Hepatocyte (in vitro differentiated cells): ENCODE data around the gene SMARCA2. TPM values are rescaled to one million over a fixed set of nuclear protein-coding genes. Genes with fewer than 3 reads are reported as not detected.

Source experiments
- DNase-seq: peaks from one replicate; pipeline ENCODE4 v3.0.0-alpha.2; 2016; ENCODE audit warnings: low spot score
- H2AFZ ChIP-seq: fragments of 200-600 bp; sonication (generic); 2 replicates; pipeline ENCODE4 v1.6.0; 2016; ENCODE audit warnings: antibody characterized with exemption, mild to moderate bottlenecking
- H3K27ac ChIP-seq: fragments of 200-600 bp; sonication (generic); 2 replicates; pipeline ENCODE4 v1.5.1; 2016; ENCODE audit warnings: mild to moderate bottlenecking
- H3K27me3 ChIP-seq: fragments of 200-600 bp; sonication (generic); 2 replicates; pipeline ENCODE4 v1.6.1; 2016
- H3K36me3 ChIP-seq: fragments of 200-600 bp; sonication (generic); replicated peaks from 2 replicates; pipeline ENCODE4 v1.5.1; 2016; ENCODE audit warnings: low read depth; ENCODE audit not compliant: insufficient read depth
- H3K4me1 ChIP-seq: fragments of 200-600 bp; sonication (generic); 2 replicates; pipeline ENCODE4 v1.5.1; 2016; ENCODE audit warnings: mild to moderate bottlenecking, moderate library complexity; ENCODE audit not compliant: insufficient read depth
- H3K4me2 ChIP-seq: fragments of 200-600 bp; sonication (generic); 2 replicates; pipeline ENCODE4 v1.6.0; 2016
- H3K4me3 ChIP-seq: fragments of 200-600 bp; sonication (generic); 2 replicates; pipeline ENCODE4 v1.5.1; 2016; ENCODE audit warnings: mild to moderate bottlenecking
- H3K79me2 ChIP-seq: fragments of 200-600 bp; sonication (generic); 2 replicates; pipeline ENCODE4 v1.6.0; 2017; ENCODE audit warnings: mild to moderate bottlenecking
- H3K9me2 ChIP-seq: fragments of 200-600 bp; sonication (generic); replicated peaks from 2 replicates; pipeline ENCODE4 v1.6.0; 2017; ENCODE audit warnings: mild to moderate bottlenecking; ENCODE audit not compliant: insufficient read depth
- H3K9me3 ChIP-seq: fragments of 200-600 bp; sonication (generic); 2 replicates; pipeline ENCODE4 v1.5.1; 2016; ENCODE audit warnings: low read depth, mild to moderate bottlenecking
- H4K20me1 ChIP-seq: fragments of 200-600 bp; sonication (generic); 2 replicates; pipeline ENCODE4 v1.6.0; 2016; ENCODE audit warnings: mild to moderate bottlenecking; ENCODE audit not compliant: insufficient read depth, poor library complexity, severe bottlenecking
- EZH2 ChIP-seq: fragments of 200-600 bp; sonication (generic); IDR thresholded peaks from 2 replicates; pipeline ENCODE4 v1.6.1; 2016; ENCODE audit warnings: antibody characterized with exemption, mild to moderate bottlenecking, borderline replicate concordance
- EZH2phosphoT487 ChIP-seq: fragments of 200-600 bp; sonication (generic); IDR thresholded peaks from one replicate; pipeline ENCODE4 v1.6.1; 2018; ENCODE audit warnings: antibody characterized with exemption, mild to moderate bottlenecking, low read depth, moderate library complexity; ENCODE audit not compliant: unreplicated experiment, severe bottlenecking
- WGBS: methylation state at CpG from one replicate; pipeline ENCODE4 v1.1.6; 2016; ENCODE audit warnings: low lambda C conversion rate; ENCODE audit errors: missing lambda C conversion rate; 5-methylcytosine and 5-hydroxymethylcytosine counted together
- polyA plus RNA-seq: library from polyadenylated mRNA; unstranded; fragments of >200 nt; fragmentation: Nextera tagmentation; extraction: Ambion mirVana; gene quantifications from 2 replicates; pipeline ENCODE4 v1.2.1, GENCODE V29; 2016
- total RNA-seq: library from RNA; depleted of rRNA; stranded (reverse); fragments of >200 nt; gene quantifications from 2 replicates; pipeline ENCODE4 v1.2.3, GENCODE V29; 2014
- TF ChIP-seq, protein P1 (sequence below): fragments of 200-600 bp; sonication (generic); IDR thresholded peaks from 2 replicates; pipeline ENCODE4 v1.5.1; 2016; ENCODE audit warnings: antibody characterized with exemption, mild to moderate bottlenecking; ENCODE audit not compliant: poor library complexity

SMARCA2 gene
- total and polyA plus RNA-seq, 2 experiments from 2014 or later: 39.9 to 65.3 TPM

DNA sequence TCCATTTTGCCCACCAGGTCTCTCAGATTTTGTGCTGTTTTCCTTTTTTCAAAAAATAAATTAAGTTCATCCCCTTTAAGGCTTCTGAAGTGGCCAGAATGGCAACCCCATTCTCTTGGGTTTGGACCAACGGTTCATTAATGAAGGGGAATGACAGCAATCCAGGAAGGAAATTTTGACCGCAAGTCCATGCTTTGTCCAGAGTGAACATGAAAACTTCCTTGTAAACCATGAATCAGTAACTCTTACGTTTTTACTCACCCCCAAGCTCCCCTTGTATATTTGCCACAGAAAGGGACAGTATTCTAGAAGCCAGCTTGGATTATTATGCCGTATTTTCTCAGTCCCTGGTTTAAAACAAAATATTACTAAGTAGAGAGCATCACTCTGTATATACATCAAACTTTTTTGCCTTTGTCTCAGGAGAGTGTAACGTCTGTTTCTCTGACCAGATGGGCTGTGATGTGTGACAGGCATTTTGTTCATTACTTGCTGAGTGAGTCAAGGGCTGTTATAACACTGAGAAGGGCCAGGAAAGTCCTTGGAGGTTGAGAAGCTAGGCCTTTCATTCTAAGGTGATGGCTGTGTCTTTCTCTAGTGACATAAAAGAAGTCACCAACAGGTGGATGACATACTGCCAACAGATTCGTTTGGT is 148.2 kb downstream of the SMARCA2 start:
- WGBS: 85% methylated on average over 6 of the region's 6 CpGs
- no peaks in the 10 kb centered on the region for H3K27me3 ChIP-seq
- H3K4me2 ChIP-seq: no peak overlapping the region

DNA sequence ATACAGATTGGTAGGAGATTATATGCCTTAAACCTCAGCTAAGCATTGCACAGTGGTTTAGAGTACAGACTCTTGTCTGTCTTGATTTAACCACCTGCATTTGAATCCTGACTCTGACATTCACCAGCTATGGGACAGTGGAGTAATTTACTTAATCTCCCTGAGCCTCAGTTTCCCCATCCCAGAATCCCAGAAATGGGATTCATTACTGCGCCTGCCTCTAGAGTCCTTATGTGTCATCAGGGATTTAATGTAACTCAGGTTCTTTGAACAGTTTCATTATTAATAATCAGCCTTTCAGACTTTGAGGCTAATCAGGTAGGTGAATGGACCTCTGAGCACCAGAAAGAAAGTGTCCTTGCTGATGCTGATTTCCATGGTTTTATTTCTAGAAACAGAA is 149.1 kb downstream of the SMARCA2 start:
- peaks cover 2% of the 10 kb centered on the region for H3K79me2 ChIP-seq
- no peaks in the 10 kb centered on the region for H3K4me1 ChIP-seq
- H3K27ac ChIP-seq: no peak overlapping the region
- no peak for DNase-seq
- WGBS: 100% methylated on average over 1 of the region's 1 CpG
- TF ChIP-seq, protein P1, sequence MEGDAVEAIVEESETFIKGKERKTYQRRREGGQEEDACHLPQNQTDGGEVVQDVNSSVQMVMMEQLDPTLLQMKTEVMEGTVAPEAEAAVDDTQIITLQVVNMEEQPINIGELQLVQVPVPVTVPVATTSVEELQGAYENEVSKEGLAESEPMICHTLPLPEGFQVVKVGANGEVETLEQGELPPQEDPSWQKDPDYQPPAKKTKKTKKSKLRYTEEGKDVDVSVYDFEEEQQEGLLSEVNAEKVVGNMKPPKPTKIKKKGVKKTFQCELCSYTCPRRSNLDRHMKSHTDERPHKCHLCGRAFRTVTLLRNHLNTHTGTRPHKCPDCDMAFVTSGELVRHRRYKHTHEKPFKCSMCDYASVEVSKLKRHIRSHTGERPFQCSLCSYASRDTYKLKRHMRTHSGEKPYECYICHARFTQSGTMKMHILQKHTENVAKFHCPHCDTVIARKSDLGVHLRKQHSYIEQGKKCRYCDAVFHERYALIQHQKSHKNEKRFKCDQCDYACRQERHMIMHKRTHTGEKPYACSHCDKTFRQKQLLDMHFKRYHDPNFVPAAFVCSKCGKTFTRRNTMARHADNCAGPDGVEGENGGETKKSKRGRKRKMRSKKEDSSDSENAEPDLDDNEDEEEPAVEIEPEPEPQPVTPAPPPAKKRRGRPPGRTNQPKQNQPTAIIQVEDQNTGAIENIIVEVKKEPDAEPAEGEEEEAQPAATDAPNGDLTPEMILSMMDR: no peak
- TF ChIP-seq EZH2phosphoT487 (no peak), EZH2 (no peak)
- no peaks in the 10 kb centered on the region for H3K27me3 ChIP-seq
- no peaks in the 10 kb centered on the region for H4K20me1 ChIP-seq
- no peak overlapping the region for H2AFZ ChIP-seq
- H3K4me2 ChIP-seq: no peak overlapping the region
- H3K4me3 ChIP-seq: no peak overlapping the region
- no peaks in the 10 kb centered on the region for H3K9me2 ChIP-seq
- H3K36me3 ChIP-seq: no peaks in the 10 kb centered on the region
- H3K9me3 ChIP-seq: no peaks in the 10 kb centered on the region

More for the DNA sequence above, 148.2 kb downstream of the SMARCA2 start:
- Histone ChIP-seq H3K27ac (no peak overlapping the region), H3K9me3 (no peaks in the 10 kb centered on the region), H3K4me3 (no peak overlapping the region), H2AFZ (no peak overlapping the region), H4K20me1 (no peaks in the 10 kb centered on the region), H3K9me2 (no peaks in the 10 kb centered on the region), H3K4me1 (no peaks in the 10 kb centered on the region), H3K36me3 (no peaks in the 10 kb centered on the region), H3K79me2 (peaks cover 2% of the 10 kb centered on the region)
- TF ChIP-seq EZH2: no peak
- TF ChIP-seq, protein P1: no peak
- DNase-seq: no peak

DNA sequence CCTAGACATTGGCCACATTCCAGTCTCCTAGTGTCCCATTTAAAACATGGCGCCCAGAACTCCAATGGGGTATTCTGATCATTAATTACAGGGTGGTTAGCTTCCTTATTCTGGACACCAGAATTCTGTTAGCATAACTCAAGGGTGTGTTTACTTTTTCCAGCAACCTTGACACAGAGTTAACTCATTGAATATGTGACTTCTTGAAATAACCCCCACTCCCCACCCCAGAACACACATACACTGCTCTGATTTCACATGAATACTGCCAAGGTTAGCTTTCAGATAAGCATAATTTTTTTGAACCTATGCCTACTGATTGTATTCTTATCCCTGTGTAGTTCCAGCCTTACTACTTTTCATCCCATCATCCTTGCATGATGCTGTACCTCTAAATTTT is 151.1 kb downstream of the SMARCA2 start:
- no peaks in the 10 kb centered on the region for H3K79me2 ChIP-seq
- no peak for TF ChIP-seq EZH2phosphoT487
- TF ChIP-seq EZH2: no peak
- TF ChIP-seq, protein P1: no peak
- no peak overlapping the region for H3K27ac ChIP-seq
- no peaks in the 10 kb centered on the region for H4K20me1 ChIP-seq
- H3K4me1 ChIP-seq: no peaks in the 10 kb centered on the region
- no peaks in the 10 kb centered on the region for H3K9me3 ChIP-seq
- WGBS: 100% methylated on average over 1 of the region's 1 CpG
- H2AFZ ChIP-seq: no peak overlapping the region
- no peak for DNase-seq
- no peaks in the 10 kb centered on the region for H3K36me3 ChIP-seq
- no peaks in the 10 kb centered on the region for H3K9me2 ChIP-seq
- no peak overlapping the region for H3K4me2 ChIP-seq
- no peak overlapping the region for H3K4me3 ChIP-seq
- H3K27me3 ChIP-seq: no peaks in the 10 kb centered on the region
